MM.1S (cell line): Measurements from ENCODE around the gene COQ3.
A peak's percentile ranks its signal among the peaks of the same experiment; 100 is the strongest.

ENCODE experiments used
- DNase-seq: peaks from one replicate; pipeline ENCODE4 v3.0.0-alpha.2; 2015
- H2AFZ ChIP-seq: fragments of 300-600 bp; sonication (generic); 2 replicates; pipeline ENCODE4 v1.6.0; 2016; ENCODE audit warnings: antibody characterized with exemption, low read length
- H3F3A ChIP-seq: fragments of 300-600 bp; sonication (generic); 2 replicates; pipeline ENCODE4 v1.6.1; 2016; ENCODE audit warnings: mild to moderate bottlenecking, antibody characterized with exemption, low read length, moderate library complexity, mixed read lengths; ENCODE audit not compliant: insufficient read depth
- H3K27ac ChIP-seq: fragments of 300-600 bp; sonication (generic); 2 replicates; pipeline ENCODE4 v1.5.1; 2016; ENCODE audit warnings: mild to moderate bottlenecking, low read length
- H3K27me3 ChIP-seq: fragments of 300-600 bp; sonication (generic); replicated peaks from 2 replicates; pipeline ENCODE4 v1.6.0; 2016; ENCODE audit warnings: low read length; ENCODE audit not compliant: insufficient read depth
- H3K36me3 ChIP-seq: fragments of 300-600 bp; sonication (generic); replicated peaks from 2 replicates; pipeline ENCODE4 v1.6.1; 2016; ENCODE audit warnings: mild to moderate bottlenecking, low read length, mixed read lengths; ENCODE audit not compliant: insufficient read depth
- H3K4me1 ChIP-seq: fragments of 300-600 bp; sonication (generic); 2 replicates; pipeline ENCODE4 v1.6.1; 2016; ENCODE audit warnings: low read length, mixed read lengths
- H3K4me2 ChIP-seq: fragments of 300-600 bp; sonication (generic); 2 replicates; pipeline ENCODE4 v1.6.0; 2016; ENCODE audit warnings: low read depth, low read length
- H3K4me3 ChIP-seq: fragments of 300-600 bp; sonication (generic); 2 replicates; pipeline ENCODE4 v1.5.1; 2016; ENCODE audit warnings: low read length, mixed read lengths
- H3K79me2 ChIP-seq: fragments of 300-600 bp; sonication (generic); 2 replicates; pipeline ENCODE4 v1.6.1; 2016; ENCODE audit warnings: mixed run types, low read length, mixed read lengths
- H3K9ac ChIP-seq: fragments of 300-600 bp; sonication (generic); 2 replicates; pipeline ENCODE4 v1.6.1; 2016; ENCODE audit warnings: low read length, mixed read lengths
- H3K9me2 ChIP-seq: fragments of 300-600 bp; sonication (generic); replicated peaks from 2 replicates; pipeline ENCODE4 v1.6.1; 2016; ENCODE audit warnings: mild to moderate bottlenecking, low read length, mixed read lengths; ENCODE audit not compliant: insufficient read depth
- H3K9me3 ChIP-seq: fragments of 300-600 bp; sonication (generic); replicated peaks from 2 replicates; pipeline ENCODE4 v1.6.1; 2016; ENCODE audit warnings: mild to moderate bottlenecking, low read length, mixed read lengths; ENCODE audit not compliant: insufficient read depth
- H4K20me1 ChIP-seq: fragments of 300-600 bp; sonication (generic); 2 replicates; pipeline ENCODE4 v1.6.1; 2016; ENCODE audit warnings: mild to moderate bottlenecking, low read length, moderate library complexity, mixed read lengths; ENCODE audit not compliant: insufficient read depth
- CTCF ChIP-seq: fragments of 300-600 bp; sonication (generic); IDR thresholded peaks from 2 replicates; pipeline ENCODE4 v1.5.1; 2016; ENCODE audit warnings: antibody characterized with exemption, low read length, mixed read lengths
- EZH2 ChIP-seq: fragments of 300-600 bp; sonication (generic); optimal IDR thresholded peaks from 2 replicates; pipeline ENCODE3; 2017; ENCODE audit warnings: low read depth, mild to moderate bottlenecking, antibody characterized with exemption, low read length, mixed read lengths
- EZH2phosphoT487 ChIP-seq: fragments of 300-600 bp; sonication (generic); IDR thresholded peaks from 2 replicates; pipeline ENCODE4 v1.6.1; 2018; ENCODE audit warnings: antibody characterized with exemption, low read length

COQ3 gene

GRCh38 chr6:99431901-99432300 lies 37.9 kb upstream of the COQ3 start:
- Histone ChIP-seq H3F3A (no peaks in the 10 kb centered on the region), H3K4me3 (no peak overlapping the region), H3K4me1 (no peaks in the 10 kb centered on the region), H3K9me3 (no peaks in the 10 kb centered on the region), H4K20me1 (no peaks in the 10 kb centered on the region), H3K27me3 (no peaks in the 10 kb centered on the region), H3K4me2 (no peak overlapping the region), H2AFZ (no peak overlapping the region), H3K79me2 (no peaks in the 10 kb centered on the region), H3K9me2 (no peaks in the 10 kb centered on the region), H3K9ac (no peak overlapping the region), H3K27ac (no peak overlapping the region), H3K36me3 (no peaks in the 10 kb centered on the region; the same call in 1 of the 2 replicates)
- TF ChIP-seq EZH2, result no peak
- TF ChIP-seq CTCF, result no peak
- no peak for TF ChIP-seq EZH2phosphoT487
- DNase-seq, result no peak

DNA sequence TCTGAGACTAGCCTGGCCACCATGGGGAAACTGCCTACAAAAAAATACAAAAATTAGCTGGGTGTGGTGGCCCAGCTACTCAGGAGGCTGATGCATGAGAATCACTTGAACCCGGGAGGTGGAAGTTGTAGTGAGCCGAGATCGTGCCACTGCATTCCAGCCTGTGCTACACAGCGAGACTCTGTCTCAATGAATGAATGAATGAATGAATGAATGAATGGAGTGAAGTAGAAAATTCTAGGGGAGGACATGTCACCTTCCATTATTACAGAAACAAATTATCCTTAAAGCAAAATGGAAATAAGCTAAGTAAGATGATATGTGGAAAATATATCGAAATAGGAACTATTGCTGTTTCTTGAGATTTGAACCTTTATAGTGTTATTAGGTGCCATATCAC lies 34.0 kb upstream of the COQ3 start:
- peaks cover 26% of the 10 kb centered on the region for H3K79me2 ChIP-seq
- no peak overlapping the region for H3K4me3 ChIP-seq
- H3K4me2 ChIP-seq, result no peak overlapping the region
- no peak overlapping the region for H3K27ac ChIP-seq
- no peak overlapping the region for H3K9ac ChIP-seq
- no peak overlapping the region for H2AFZ ChIP-seq
- H3K27me3 ChIP-seq, result no peaks in the 10 kb centered on the region
- H3K9me2 ChIP-seq, result no peaks in the 10 kb centered on the region
- no peaks in the 10 kb centered on the region for H3K9me3 ChIP-seq
- no peaks in the 10 kb centered on the region; the same call in 1 of the 2 replicates for H3K36me3 ChIP-seq
- TF ChIP-seq EZH2phosphoT487 (no peak), EZH2 (no peak), CTCF (no peak)
- DNase-seq, result no peak
- H3F3A ChIP-seq, result peaks cover 9% of the 10 kb centered on the region
- peaks cover 10% of the 10 kb centered on the region for H4K20me1 ChIP-seq
- peaks cover 15% of the 10 kb centered on the region for H3K4me1 ChIP-seq

DNA sequence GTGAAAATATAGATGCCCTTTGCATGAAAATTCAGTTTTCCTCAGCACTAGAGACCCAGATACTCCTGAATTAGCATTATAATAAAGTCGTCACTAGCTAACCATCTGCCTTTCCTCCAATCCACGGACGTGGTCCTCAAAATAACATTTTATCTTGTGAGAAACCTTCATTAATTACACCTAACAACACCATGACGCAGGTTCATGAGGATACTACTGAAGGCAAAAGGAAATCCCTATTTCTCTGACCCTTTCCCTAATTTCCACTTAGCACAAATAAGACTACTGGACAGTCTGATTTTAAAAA lies 32.4 kb upstream of the COQ3 start:
- Histone ChIP-seq H3K36me3 (no peaks in the 10 kb centered on the region), H3K4me3 (peak overlapping the region; percentile 94), H3K9ac (peak overlapping the region; percentile 91; the same call in 1 of the 2 replicates), H3F3A (peaks cover 9% of the 10 kb centered on the region), H3K9me3 (no peaks in the 10 kb centered on the region), H3K4me2 (peak overlapping the region; percentile 56), H2AFZ (peak overlapping the region; percentile 69; the same call in 1 of the 2 replicates), H3K4me1 (peaks cover 15% of the 10 kb centered on the region), H3K79me2 (peaks cover 41% of the 10 kb centered on the region), H3K9me2 (no peaks in the 10 kb centered on the region), H3K27me3 (no peaks in the 10 kb centered on the region), H4K20me1 (peaks cover 25% of the 10 kb centered on the region), H3K27ac (no peak overlapping the region)
- no peak for DNase-seq
- TF ChIP-seq EZH2phosphoT487 (no peak), EZH2 (no peak), CTCF (no peak)
